ENCODE measurements around the gene LAD1. TPM values are rescaled to one million over a fixed set of nuclear protein-coding genes. Genes with fewer than 3 reads are reported as not detected.

Gene LAD1
- polyA plus RNA-seq, 3 donors, result not detected

DNA sequence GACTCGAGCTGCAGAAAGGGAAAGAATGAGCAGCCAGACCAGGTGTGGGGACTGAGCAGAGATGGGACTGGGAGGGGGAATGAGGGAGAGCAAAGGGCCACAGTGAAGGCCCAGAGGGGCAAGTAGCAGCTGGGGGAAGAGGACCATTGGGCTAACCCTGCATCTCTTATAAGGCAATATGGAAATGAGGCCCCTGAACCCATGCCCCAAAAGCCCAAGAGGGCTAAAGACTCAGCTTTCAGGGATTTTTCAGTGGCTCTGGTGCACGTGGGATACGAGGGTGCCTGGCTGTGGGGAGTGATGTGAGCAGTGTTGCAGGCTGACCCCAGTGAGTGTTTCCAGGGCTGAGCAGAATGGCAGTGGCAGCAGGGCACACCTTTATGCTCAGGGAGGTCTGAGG lies 22.9 kb upstream of the LAD1 start:
- no peaks in the 10 kb centered on the region for H3K36me3 Mint-ChIP-seq

GRCh38 chr1:201421041-201421440 lies 21.9 kb upstream of the LAD1 start:
- TF ChIP-seq, protein P1, sequence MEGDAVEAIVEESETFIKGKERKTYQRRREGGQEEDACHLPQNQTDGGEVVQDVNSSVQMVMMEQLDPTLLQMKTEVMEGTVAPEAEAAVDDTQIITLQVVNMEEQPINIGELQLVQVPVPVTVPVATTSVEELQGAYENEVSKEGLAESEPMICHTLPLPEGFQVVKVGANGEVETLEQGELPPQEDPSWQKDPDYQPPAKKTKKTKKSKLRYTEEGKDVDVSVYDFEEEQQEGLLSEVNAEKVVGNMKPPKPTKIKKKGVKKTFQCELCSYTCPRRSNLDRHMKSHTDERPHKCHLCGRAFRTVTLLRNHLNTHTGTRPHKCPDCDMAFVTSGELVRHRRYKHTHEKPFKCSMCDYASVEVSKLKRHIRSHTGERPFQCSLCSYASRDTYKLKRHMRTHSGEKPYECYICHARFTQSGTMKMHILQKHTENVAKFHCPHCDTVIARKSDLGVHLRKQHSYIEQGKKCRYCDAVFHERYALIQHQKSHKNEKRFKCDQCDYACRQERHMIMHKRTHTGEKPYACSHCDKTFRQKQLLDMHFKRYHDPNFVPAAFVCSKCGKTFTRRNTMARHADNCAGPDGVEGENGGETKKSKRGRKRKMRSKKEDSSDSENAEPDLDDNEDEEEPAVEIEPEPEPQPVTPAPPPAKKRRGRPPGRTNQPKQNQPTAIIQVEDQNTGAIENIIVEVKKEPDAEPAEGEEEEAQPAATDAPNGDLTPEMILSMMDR (IDR thresholded peaks at IDR 0.05), result no peak
- Histone ChIP-seq H3K9me3 (replicated peaks in 1 of 2; ENCODE audit: control insufficient read depth in 1 of 2, insufficient read depth in 1 of 2, low read length in 2 of 2) (no peaks in the 10 kb centered on the region), H3K27ac (ENCODE audit: low read depth in 1 of 2, low read length in 2 of 2) (no peak overlapping the region), H3K79me2 (ENCODE audit: insufficient read depth, low read length) (no peaks in the 10 kb centered on the region), H4K20me1 (ENCODE audit: insufficient read depth, low read length) (no peaks in the 10 kb centered on the region), H3K36me3 (replicated peaks in 1 of 2; ENCODE audit: control insufficient read depth in 1 of 2, insufficient read depth in 2 of 2, low read length in 2 of 2) (no peaks in the 10 kb centered on the region), H3K4me1 (ENCODE audit: control insufficient read depth in 1 of 2, insufficient read depth in 2 of 2, low read length in 2 of 2) (no peaks in the 10 kb centered on the region), H3K9ac (ENCODE audit: insufficient read depth, low read length, poor library complexity, severe bottlenecking) (no peak overlapping the region), H3K4me3 (replicated peaks in 1 of 3; ENCODE audit: low read depth in 2 of 3, low read length in 3 of 3) (no peak overlapping the region), H3K4me2 (replicated peaks; ENCODE audit: extremely low read depth, low read length, poor library complexity, severe bottlenecking) (no peak overlapping the region), H2AFZ (ENCODE audit: insufficient read depth, low read depth, low read length, poor library complexity, severe bottlenecking) (no peak overlapping the region), H3K27me3 (ENCODE audit: control insufficient read depth in 2 of 2, insufficient read depth in 2 of 2, low read length in 2 of 2) (no peaks in the 10 kb centered on the region)
- intact Hi-C loops (cut with micrococcal nuclease), result no loop called here
- no peak for DNase-seq
- H3K4me3 Mint-ChIP-seq, result no peak overlapping the region
- no peak overlapping the region for H3K27ac Mint-ChIP-seq
- whole genome bisulfite sequencing (ENCODE audit: insufficient coverage), result 96% methylated on average over 8 of the region's 8 CpGs
- H3K36me3 Mint-ChIP-seq, result no peaks in the 10 kb centered on the region
- peaks cover 2 to 5% (median 3%) of the 10 kb centered on the region in 3 donors for H3K27me3 Mint-ChIP-seq (ENCODE audit: low read depth in 3 of 3)
- no peaks in the 10 kb centered on the region for H3K4me1 Mint-ChIP-seq
- peaks cover 0 to 2% (median 0%) of the 10 kb centered on the region in 7 donors for H3K9me3 Mint-ChIP-seq

More for the DNA sequence above, 22.9 kb upstream of the LAD1 start:
- TF ChIP-seq, protein P1 (IDR thresholded peaks at IDR 0.05), result no peak
- Histone ChIP-seq H3K4me1 (ENCODE audit: control insufficient read depth in 1 of 2, insufficient read depth in 2 of 2, low read length in 2 of 2) (no peaks in the 10 kb centered on the region), H3K79me2 (ENCODE audit: insufficient read depth, low read length) (no peaks in the 10 kb centered on the region), H3K27ac (ENCODE audit: low read depth in 1 of 2, low read length in 2 of 2) (no peak overlapping the region), H3K9me3 (replicated peaks in 1 of 2; ENCODE audit: control insufficient read depth in 1 of 2, insufficient read depth in 1 of 2, low read length in 2 of 2) (no peaks in the 10 kb centered on the region), H3K4me2 (replicated peaks; ENCODE audit: extremely low read depth, low read length, poor library complexity, severe bottlenecking) (no peak overlapping the region), H3K27me3 (ENCODE audit: control insufficient read depth in 2 of 2, insufficient read depth in 2 of 2, low read length in 2 of 2) (no peaks in the 10 kb centered on the region), H4K20me1 (ENCODE audit: insufficient read depth, low read length) (no peaks in the 10 kb centered on the region), H3K9ac (ENCODE audit: insufficient read depth, low read length, poor library complexity, severe bottlenecking) (no peak overlapping the region), H3K36me3 (replicated peaks in 1 of 2; ENCODE audit: control insufficient read depth in 1 of 2, insufficient read depth in 2 of 2, low read length in 2 of 2) (no peaks in the 10 kb centered on the region), H3K4me3 (replicated peaks in 1 of 3; ENCODE audit: low read depth in 2 of 3, low read length in 3 of 3) (no peak overlapping the region), H2AFZ (ENCODE audit: insufficient read depth, low read depth, low read length, poor library complexity, severe bottlenecking) (no peak overlapping the region)
- H3K4me1 Mint-ChIP-seq, result no peaks in the 10 kb centered on the region
- H3K27me3 Mint-ChIP-seq (ENCODE audit: low read depth in 3 of 3), result peaks cover 2 to 5% (median 5%) of the 10 kb centered on the region in 3 donors
- no peak overlapping the region for H3K4me3 Mint-ChIP-seq
- intact Hi-C loops (cut with micrococcal nuclease), result no loop called here
- no peak overlapping the region for H3K27ac Mint-ChIP-seq
- no peak for DNase-seq
- 81% methylated on average over 3 of the region's 3 CpGs for WGBS (ENCODE audit: insufficient coverage)
- peaks cover 0 to 2% (median 0%) of the 10 kb centered on the region in 7 donors for H3K9me3 Mint-ChIP-seq

All from CD14-positive monocyte (primary cell).